GM08714 (cell line): ENCODE data around the gene TFAP2A.

ENCODE experiments used
- H3K4me3 ChIP-seq: fragments of 200-500 bp; sonication (Bioruptor generic); 2 replicates; pipeline ENCODE4 v1.5.1; 2014; ENCODE audit warnings: mild to moderate bottlenecking, low read length, inconsistent platforms
- ZNF274 ChIP-seq: IDR thresholded peaks from 2 replicates; pipeline ENCODE4 v1.6.1; 2012; ENCODE audit warnings: mild to moderate bottlenecking, low read depth, low read length

TFAP2A gene

DNA sequence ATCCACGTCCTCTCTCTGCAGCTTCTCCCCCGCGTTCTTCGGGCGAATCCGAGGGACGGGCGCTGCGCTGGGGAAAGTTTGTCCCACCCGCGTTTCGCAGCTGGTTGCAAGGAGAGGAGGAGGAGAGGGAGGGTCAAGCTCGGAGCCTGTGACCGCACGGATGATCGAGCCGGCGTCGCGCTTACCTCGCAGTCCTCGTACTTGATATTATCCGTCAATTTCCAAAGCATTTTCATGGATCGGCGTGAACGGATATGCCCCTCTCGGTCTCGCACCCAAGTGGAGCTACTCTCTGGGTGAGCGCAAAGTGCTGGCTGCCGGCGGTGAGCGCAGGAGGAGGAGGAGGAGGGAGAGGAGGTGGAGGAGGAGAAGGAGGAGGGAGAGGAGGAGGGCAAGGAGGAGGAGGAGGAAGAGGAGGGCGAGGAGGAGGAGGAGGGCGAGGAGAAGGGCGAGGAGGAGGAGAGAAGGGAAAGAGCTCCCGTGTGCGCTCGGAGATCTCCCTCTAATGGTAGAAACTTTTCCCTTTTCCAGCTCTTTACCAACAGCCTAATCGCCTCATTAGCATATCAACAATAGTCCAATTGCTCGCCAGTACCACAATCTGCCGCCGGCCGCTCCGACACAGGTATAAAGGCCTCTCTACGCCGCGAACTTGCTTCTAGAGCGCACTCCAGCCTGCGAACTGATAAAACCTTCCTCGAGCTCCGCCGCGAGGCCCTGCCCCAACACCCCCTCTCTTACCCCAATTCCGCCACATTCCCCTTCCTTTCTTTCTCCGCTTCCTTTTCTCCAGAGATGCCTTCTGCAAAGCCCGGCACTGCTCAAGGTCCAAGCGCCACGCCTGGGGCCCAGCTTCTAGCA lies at the start of gene TFAP2A:
Gene TFAP2A (minus strand): TSS at position 319 of the 861 bp plus-strand sequence. CDS start 83 bp downstream, at position 236.
- TF ChIP-seq ZNF274, result no peak
- peak within 1 kb of the TSS; percentile 91 for H3K4me3 ChIP-seq

DNA sequence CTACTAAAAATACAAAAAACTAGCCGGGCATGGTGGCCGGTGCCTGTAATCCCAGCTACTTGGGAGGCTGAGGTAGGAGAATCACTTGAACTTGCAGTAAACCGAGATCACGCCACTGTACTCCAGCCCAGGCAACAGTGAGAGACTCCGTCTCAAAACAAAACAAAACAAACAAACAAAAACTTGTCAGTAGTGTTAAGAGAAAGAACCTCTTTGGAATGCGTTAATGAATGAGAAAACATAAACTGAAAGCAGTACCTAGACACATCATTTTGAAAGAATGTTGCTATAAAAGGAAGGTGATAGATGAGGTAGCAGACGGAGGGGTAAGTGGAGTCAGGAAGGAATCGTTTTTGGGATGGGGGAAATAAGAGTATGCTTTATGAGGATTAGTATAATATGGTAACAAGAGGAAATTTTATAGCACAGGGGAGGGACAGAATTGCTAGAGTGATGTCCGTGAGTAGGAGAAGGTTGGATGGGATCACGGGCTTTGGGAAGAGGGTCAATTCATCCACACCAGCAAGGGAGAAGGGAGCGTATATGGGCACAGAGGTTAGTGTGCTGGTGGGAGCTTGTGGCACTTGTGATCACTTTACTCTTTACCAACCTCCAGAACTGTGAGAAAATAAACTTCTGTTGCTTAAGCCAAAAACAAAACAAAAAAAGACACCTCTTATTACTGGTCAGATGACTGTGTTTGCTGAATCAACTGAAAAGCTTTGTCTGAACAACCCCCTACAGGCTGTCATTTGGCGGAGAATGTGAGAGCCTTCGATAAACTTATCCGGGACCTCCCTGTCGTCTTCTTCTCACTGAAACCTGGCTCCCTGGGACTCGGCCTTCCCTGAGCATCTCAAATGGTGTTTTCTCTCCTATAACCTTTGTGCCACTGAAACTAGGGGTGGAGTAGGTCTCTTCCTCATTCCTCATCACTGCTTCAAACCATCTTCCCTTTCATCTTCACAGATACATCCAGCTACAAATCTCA lies 48.9 kb upstream of the TFAP2A start:
- TF ChIP-seq ZNF274, result no peak
- H3K4me3 ChIP-seq, result no peak overlapping the region

DNA sequence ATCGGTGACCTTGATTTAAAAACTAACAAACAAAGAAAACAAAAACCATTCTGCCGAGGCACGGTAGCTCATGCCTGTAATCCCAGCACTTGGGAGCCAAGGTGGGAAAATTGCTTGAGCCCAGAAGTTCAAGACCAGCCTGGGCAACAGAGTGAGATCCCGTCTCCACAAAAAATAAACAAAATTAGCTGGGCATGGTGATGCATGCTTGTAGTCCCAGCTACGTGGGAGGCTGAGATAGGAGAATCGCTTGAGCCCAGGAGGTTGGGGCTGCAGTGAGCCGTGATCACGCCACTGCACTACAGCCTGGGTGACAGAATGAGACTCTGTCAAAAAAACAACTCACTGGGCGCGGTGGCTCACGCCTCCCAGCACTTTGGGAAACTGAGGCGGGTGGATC lies 48.2 kb upstream of the TFAP2A start:
- no peak overlapping the region for H3K4me3 ChIP-seq
- no peak for TF ChIP-seq ZNF274

DNA sequence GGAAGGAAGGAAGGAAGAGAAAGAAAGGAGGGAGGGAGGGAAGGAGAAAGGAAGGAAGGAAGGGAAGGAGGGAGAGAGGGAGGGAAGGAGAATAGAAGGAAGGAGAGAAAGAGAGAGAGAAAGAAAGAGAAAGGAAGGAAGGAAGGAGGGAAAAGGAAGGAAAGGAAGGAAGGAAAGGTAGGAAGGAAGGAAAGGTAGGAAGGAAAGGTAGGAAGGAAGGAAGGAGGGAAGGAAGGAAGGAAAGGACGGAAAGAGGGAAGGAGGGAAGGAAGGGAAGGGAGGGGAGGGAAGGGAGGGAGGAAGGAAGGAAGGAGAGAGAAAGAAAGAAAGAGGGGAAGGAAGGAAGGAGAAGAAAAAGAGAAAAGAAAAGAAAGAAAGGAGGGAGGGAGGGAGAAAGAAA lies 47.0 kb upstream of the TFAP2A start:
- no peak overlapping the region for H3K4me3 ChIP-seq
- TF ChIP-seq ZNF274, result no peak

DNA sequence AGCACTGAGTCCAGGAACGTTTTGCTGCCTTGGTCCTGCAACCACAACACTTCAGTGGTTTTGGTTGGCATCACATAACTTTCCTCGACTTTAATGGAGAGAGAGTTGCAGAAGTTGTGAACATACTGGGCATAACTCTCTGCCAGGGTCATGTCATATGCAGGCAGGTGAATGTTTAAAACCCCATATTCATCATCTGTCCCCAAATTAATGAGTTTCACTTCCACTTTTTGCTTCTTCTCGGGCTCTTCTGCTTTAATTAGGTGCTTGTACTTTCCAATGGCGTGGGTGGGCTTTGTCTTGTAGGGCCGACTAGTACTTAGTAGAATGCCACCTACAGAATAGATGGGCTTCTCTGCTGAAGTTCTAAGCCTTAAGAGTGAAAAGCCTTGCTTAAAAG lies 45.2 kb upstream of the TFAP2A start:
- H3K4me3 ChIP-seq, result no peak overlapping the region

DNA sequence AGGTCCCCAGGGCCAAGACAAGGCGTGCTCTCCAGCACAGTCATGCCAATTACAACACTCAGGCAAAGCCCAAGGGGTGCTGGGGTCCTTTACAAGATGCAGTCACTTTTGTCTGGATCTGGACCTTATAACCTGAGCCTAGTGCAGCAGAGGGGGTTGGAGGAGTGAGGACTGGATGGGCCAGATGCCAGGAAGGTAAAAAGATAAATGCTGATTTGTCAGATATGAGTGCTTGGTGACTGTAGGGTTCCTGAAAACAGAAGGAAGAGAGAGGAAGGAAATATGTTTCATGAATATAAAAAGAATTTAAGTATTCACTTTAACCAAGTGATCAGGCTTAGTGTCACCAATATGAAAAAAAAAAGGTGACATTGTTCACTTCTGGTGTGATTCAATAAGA lies 43.4 kb upstream of the TFAP2A start:
- no peak for TF ChIP-seq ZNF274
- no peak overlapping the region for H3K4me3 ChIP-seq

More for the DNA sequence above, 45.2 kb upstream of the TFAP2A start:
- no peak for TF ChIP-seq ZNF274

DNA sequence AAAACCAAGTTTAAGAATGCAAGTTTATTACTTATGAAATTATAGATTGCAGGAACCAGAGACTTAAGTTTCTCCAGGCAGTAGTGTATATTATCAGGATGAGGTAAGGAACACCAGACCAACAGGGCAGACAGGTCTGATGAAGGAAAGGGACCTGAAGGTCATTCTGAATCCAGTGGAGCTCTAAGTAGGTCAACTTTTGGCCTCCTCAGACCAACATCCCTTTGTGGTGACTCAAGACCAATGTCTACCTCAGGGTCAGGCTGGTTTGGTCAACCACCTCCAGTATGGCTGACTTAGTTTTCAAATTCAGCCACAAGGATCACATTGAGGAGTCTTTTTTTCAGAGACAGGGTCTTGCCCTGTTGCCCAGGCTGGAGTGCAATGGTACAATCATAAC lies 38.7 kb upstream of the TFAP2A start:
- TF ChIP-seq ZNF274, result no peak
- no peak overlapping the region for H3K4me3 ChIP-seq

DNA sequence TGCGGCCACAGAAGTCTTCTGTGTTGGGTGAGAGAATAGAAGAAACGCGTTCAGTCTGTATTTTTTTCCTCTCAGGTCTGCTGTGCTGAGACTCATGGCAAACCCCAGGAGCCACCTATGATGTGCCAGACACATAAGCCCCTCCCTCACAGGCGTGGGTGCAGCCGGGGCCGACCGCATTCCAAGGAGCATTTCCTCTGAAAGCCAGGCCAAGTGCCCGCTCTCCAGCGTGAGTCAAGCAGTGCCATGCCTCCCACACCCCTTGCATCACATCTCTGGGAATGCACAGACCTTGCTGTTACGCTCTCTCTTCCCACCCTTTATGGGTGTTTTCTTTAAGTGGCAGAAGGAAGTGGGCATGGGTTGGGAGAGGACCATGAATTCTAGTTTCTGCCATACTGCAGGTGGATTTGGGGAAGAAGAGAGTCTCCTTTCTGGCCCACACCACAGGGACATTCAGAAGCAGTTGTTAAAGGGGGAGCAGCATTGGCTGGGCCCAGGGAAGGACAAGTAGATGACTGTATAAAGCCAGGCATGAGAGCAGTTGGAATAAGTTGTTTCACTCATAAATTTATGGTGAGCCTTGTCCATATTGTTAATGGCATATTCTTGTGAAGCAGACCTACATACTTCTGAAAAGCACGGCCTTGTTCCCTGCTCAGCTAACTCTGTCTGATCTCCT lies 37.1 kb upstream of the TFAP2A start:
- H3K4me3 ChIP-seq, result no peak overlapping the region
- TF ChIP-seq ZNF274, result no peak

DNA sequence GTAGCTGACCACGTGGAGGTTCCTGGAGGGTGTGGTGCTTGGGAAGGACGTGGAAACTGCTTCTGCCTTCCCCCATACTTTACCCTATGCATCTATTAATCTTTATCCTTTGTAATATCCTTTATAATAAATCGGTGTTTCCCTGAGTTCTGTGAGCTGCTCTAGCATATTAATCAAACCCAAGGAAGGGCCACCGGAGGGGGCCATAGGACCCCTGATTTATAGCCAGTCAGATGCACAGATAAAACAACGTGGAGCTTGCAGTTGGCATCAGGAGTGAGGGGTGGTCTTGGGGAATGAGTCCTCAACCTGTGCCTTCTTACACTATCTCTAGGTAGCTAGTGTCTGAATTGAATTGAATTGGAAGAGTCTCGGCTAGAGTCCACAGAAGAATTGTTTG lies 36.5 kb upstream of the TFAP2A start:
- no peak for TF ChIP-seq ZNF274
- no peak overlapping the region for H3K4me3 ChIP-seq

DNA sequence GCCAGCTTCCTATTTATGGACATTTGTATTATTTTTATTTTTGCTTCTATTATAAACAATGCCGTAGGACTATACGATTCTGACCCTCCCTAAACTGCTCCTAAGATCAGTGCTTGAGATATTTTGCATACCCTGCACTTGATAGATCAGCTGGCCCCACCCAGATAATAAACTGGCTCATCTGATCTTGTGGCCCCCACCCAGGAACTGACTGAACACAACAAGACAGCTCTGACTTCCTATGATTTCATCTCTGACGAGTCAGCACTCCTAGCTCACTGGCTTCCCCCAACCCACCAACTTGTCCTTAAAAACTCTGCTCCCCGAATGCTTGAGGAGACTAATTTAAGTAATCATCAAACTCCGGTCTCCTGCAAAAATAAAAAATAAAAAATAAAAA lies 34.9 kb upstream of the TFAP2A start:
- no peak for TF ChIP-seq ZNF274
- no peak overlapping the region for H3K4me3 ChIP-seq

DNA sequence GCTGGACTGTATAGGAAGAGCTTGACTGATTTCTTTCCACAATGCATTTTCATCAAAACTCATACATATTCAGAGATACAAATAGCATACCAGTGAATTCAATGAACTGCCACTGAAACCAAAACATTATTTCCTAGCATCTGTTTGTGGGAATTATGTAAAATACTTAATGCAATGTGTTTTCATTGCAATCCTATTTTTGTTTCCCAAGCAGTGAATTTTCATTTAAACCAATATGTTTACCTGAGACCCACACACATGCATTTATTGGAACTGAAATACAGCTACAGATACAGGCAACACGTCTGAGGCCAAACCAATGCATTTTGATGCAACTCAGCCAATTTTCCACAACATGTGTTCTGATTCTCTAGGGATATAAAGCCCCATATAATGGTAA lies 33.2 kb upstream of the TFAP2A start:
- no peak overlapping the region for H3K4me3 ChIP-seq
- no peak for TF ChIP-seq ZNF274

DNA sequence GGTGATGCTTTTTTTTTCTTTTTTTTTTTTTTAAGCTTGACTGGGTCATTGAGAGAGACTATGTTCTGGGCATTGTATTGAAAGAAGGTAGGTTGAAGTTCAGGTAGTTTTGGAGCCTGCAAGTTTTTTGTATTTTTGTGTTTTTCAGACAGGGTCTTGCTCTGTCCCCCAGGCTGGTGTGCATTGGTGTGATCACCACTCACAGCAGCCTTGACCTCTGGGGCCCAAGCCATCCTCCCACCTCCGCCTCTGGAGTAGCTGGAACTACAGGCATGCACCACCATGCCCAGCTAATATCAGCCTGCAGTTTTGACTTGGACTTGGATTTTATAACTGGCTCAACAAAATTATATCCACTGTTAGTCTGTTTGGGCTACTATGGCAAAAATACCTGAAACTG lies 31.7 kb upstream of the TFAP2A start:
- no peak for TF ChIP-seq ZNF274
- H3K4me3 ChIP-seq, result no peak overlapping the region

DNA sequence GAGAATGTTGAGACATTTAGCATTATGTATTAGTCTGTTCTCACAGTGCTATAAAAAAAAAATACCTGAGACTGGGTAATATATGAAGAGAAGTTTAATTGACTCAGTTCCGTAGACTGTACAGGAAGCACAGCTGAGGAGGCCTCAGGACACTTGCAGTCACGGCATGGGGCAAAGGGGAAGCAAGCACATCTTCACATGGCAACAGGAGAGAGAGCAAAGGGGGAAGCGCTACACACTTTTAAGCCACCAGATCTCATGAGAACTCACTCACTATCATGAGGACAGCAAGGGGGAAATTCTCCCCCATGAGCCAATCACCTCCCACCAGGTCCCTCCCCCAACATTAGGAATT lies 26.8 kb upstream of the TFAP2A start:
- TF ChIP-seq ZNF274, result no peak
- H3K4me3 ChIP-seq, result no peak overlapping the region

DNA sequence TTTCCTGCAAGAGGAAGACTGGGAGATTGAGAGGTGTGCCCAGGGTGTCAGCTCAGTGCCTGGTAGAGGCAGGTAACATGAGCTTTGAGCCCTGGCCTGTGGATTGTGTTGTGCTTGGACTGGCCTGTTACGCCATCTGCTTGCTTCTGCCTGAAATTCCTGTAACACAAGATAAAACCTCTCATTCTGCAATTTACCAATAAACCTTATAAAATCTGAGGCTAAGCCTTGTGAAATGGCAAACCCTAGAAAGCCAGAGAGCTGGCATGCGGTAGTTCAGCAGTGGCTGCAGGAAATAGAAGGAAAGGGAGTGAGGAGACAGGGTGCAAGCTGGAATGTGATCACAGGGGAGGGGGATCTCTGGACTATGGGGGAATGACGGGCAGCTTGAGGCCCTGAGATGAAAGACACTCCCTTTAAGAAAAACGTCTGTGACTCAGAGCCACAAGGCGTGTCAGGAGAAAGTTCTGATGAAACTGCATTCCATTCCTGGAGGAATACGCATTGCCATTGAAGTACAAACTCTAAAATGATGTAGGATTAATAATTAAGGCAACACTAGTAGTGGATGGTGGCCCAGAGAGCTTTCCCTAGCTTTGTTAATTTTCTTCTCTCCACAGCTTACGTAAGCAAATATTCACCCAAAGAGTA lies 26.3 kb upstream of the TFAP2A start:
- TF ChIP-seq ZNF274, result no peak
- H3K4me3 ChIP-seq, result no peak overlapping the region
